Stimulated activated CD4-positive, alpha-beta T cell treated with anti-CD3 and anti-CD28 coated beads, Interleukin-12 subunit alpha, Interleukin-12 subunit beta, amount 100 ng/mL, for 48 hours (primary cell): Measurements from ENCODE around the gene STYK1.
"Not testable (repeated sequence)": the region's sequence is repeated elsewhere in the genome, so short reads cannot be mapped to it uniquely, and the experiment has no call there.

ENCODE experiments used
- DNase-seq, 3 donors: peaks; one replicate each; pipeline ENCODE4 v3.0.0-alpha.2; 2020; ENCODE audit warnings: low read depth in 2 of 3, low spot score in 1 of 3

STYK1 gene

DNA sequence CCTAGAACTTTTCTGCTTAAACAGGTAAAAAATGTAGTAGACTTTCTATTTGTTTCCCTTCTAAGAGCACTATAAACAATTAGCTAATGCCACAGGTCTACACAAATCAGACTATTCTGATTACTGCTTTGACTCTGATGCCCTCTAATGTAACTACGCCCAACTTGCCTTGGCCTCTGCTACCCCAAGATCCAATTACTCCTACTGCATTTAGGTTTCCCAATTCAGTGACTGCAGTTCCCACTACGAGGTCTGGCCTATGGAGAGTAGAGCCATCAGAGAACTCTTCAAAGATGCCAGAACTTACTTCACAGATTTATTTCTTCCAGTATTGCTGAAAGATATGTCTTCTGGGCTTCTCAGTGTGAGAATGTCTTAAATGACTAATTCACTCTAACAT, 15.3 kb upstream of the STYK1 start:
- DNase-seq: no peak

DNA sequence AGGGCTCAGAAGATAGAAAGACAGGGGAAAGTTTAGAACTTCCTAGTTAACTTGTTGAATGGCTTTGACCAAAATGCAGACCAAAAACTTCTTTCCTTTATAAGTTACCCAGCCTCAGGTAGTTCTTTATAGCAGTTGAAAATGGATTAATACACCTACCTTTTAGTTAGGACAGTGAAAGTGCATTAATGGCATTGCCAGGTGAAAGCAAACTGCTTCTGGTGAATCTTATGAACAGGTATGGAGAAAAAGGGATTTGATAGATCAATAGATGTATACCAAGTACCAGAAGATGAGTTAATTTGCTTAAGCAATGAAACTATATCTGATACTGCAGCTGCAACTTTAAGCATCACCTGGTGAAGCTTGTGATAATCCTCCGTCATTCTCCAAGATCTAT, 14.2 kb upstream of the STYK1 start:
- no peak for DNase-seq

DNA sequence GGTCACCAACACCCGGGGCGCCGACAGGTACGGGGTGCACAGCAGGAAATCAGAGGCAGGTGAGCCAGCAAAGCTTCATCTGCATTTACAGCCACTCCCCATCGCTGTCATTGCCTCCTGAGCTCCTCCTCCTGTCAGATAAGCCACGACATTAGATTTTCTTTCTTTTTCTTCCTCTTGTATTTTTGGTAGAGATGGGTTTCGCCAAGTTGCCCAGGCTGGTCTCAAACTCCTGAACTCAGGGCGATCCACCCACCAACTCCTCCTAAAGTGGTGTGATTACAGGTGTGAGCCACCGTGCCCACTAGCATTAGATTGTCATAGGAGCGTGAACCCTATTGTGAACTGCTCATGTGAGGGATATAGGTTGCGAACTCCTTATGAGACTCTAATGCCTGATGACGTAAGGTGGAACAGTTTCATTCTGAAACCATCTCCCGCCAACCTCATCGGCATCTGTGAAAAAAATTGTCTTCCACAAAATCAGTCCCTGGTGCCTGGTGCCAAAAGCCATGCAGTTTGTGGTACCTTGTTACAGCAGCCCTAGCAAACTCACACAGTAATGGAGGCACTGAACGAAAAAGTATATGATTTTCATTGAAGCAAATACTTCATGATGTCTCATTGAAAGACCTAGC, 1.5 kb downstream of the STYK1 start:
- no peak for DNase-seq

DNA sequence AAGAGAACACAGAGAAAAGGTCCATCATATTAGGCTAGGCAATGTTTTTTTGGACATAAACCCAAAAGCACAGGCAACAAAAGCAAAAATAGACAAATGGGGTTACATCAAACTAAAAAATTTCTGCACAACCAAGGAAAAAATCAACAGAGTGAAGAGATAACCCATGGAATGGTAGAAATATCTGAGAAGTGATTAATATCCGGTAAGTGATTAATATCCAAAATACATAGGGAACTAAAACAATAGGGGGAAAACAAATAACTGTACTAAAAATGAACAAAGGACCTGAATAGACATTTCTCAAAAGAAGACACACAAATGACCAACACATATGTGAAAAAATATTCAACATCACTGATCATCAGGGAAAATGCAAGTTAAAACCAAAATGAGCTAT, 4.3 kb downstream of the STYK1 start:
- DNase-seq: no peak

DNA sequence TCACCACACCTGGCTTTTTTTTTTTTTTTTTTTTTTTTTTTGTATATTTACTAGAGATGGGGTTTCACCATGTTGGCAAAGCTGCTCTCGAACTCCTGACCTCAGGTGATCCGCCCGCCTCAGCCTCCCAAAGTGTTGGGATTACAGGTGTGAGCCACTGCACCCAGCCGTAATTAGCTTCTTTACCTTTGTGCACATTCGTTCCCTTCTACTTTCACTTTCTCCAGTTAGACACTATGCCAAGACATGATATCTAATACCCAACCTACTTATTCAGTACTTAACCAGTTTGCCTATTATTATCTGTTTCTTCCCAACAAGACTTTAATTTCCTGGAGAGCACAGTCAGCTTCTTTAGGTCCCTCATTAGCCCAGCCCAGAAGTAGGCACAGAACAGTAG, 5.3 kb downstream of the STYK1 start:
- DNase-seq: no peak

DNA sequence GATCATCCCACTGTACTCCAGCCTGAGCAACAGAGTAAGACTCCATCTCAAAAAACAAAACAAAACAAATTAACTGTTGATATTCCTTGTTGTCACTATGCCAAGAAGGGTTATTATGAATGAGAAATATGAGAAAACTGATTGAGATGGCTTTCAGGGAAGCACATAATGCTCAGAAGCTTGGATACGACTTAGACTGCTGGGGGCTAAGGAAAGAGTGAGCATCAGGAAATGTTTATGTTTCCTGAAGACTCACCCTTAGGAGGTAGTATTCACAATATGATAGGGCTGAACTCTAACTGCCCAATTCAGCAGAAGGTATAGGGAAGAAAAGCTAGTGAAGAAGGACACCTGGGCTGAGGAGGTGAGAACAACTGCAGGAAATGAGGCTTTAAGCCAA, 6.3 kb downstream of the STYK1 start:
- DNase-seq: no peak

DNA sequence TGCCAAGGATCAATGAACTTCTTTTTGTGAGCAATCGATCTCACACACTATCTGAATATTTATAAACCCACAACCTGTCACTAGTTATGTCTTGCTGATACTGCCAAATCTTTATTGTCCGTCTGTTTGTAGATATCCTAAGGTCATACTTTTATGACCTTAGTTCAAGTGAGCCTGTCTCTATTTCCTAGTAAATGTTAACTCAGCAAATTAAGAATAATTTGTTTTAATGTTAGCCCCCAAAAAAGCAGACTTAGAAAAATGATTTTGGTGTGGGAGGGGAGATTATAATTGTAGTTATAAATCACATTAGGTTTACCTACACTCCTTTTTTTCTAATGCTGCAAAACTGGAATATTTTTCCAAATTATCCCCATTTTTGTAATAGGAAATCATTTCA, 9.4 kb downstream of the STYK1 start:
- DNase-seq: no peak

DNA sequence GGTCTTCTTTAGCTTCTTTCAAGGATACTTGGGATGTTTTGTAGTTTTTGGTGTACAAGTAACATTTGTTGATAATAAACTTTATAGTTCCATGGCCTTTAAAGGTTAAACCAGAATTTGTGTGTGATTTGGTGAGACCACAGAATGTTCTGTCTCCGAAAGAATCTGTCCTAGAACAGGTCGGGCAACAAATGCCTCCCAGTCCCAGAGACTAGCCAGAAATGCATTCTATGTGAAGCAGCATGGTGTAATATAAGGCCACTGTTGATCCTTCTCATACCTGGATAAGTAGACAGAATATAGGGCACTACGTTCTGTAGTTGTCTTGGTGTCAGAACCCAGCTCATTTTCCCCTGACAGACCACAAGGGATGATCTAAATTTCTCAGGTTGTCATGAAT, 10.0 kb downstream of the STYK1 start:
- no peak for DNase-seq

DNA sequence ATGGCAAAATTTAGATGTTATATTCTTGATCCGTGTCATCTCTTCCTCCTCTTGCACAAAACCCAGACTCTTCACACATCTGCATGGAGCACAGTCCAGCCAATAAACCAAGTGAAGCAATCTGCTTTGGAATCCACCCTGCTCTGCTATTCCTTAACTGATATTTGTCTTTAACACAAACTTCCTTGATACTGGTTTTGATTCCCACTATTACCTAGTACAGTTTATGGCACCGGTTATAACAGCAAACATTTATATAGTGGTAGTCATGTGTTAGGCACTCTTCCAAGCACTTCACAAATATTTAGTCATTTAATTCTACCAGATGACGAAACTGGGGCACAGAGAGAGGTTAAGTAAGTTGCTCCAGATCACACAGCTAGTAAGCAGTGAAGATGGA, 12.5 kb downstream of the STYK1 start:
- no peak for DNase-seq

DNA sequence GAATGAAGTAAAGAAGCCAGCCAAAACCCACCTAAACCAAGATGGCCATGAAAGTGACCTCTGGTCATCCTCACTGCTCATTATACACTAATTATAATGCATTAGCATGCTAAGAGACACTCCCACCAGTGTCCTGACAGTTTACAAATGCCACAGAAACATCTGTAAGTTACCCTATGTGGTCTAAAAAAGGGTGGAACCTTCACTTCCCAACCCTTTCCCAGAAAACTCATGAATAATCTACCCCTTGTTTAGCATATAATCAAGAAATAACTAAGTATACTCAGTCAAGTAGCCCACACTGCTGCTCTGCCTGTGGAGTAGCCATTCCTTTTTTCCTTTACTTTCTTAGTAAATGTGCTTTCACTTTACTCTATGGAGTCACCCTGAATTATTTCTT, 19.8 kb downstream of the STYK1 start:
- no peak for DNase-seq

DNA sequence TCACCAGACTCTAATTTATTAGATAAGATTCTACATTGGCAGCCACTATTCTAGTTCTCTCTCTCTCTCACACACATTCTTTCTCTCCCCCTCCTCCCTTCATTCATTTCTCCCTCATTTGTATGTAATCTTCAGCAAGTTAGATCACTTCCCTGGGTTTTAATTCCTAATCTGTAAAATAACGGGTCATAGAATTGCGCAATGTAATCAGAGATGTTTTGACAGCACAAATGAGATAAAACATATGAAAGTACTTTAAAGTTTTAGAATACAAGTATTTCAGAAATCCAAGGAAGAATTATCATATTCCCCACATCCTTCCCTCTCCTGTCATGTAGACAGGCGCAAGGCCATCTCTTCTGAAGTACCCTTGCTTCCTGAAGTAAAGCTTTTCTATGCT, 21.7 kb downstream of the STYK1 start:
- DNase-seq: no peak

DNA sequence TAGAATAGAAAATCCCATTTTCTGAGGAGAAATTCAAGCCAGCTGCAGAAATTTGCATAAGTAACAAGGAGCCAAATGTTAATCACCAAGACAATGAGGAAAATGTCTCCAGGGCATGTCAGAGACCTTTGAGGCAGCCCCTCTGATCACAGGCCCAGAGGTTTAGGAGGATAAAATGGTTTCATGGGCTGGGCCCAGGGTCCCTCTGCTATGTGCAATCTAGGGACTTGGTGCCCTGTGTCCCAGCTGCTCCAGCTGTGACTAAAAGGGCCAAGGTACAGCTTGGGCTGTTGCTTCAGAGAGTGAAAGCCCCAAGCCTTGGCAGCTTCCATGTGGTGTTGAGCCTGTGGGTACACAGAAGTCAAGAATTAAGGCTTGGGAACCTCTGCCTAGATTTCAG, 27.3 kb downstream of the STYK1 start:
- not testable (repeated sequence) for DNase-seq

DNA sequence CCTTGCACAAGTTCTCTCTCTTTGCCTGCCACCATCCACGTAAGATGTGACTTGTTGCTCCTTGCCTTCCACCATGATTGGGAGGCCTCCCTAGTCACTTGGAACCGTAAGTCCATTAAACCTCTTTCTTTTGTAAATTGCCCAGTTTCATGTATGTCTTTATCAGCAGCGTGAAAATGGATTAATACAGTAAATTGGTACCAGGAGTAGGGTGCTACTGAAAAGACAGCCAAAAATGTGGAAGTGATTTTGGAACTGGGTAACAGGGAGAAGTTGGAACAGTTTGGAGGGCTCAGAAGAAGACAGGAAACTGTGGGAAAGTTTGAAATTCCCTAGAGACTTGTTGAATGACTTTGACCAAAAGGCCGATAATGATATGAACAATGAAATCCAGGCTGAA, 27.9 kb downstream of the STYK1 start:
- DNase-seq: no peak

DNA sequence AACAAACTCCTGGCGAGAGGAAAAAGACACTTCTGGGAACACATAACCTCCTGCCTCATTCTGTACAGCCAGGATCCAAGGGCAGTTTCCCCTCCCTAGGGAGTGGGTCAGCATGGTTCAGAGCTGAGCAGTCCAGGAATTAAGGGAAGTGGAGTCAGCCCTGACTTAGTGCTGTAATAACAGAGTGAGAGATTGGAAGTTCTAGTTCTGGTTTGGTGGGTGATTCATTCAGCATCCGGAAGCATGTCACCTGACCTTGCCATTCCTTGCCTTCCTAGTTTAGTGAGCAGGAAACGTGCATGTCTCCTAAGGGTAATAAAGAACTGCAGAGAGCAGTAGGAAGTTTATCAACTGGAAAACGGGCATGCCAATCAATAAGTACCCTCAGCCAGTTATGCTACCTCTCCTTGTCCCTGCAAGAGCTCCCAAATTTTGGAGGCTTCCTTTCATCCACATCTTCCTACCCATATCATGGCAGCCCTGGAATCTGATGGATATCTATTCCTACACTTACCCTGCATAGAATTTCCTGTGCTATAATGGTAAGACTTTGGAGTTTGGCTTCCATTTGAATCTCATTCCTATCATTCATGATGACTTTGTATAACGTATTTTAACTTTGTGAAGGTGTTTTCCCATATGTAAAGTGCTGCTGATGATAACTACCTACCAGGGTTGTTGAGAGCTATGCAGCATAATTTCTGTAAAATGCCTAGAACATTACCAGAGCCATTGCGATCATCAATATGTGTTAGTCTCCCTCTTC, 31.9 kb downstream of the STYK1 start:
- no peak for DNase-seq

DNA sequence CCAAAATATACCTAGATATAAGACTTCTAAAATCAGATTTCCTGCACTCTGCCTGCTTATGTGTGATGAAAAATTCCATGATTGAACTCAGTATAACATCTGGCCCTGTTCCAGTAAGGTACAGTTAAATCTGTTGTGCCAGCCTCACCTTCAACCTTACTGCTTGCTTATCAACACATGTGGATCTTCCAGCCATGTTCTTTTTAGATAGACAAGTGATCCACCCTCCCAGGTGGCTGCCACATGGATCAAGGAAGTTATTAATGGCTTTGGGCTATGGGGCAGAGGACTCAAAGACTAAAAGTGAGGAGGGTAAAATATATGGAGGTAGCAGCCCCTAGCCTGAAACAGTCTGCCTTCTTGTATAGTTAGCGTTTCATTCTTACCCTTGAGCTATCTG, 35.1 kb downstream of the STYK1 start:
- no peak for DNase-seq

DNA sequence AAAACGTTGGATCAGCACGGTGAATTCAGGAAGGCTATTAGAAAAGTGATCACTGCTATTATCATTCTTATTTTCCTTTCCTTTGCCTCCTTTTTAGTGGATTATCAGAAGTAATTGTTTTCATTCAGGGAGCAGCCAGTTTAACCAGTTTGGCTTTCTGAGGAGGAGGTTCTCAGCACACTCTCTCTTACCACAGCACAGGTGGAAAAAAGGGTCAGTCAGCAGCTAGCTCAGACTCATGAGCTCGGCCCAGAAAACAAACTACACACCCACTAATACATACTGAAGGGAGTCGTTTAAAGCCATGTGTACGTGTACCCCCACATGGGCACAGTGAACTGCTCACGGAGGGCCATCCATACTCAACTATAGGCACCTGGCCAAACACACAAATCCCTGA, 37.2 kb downstream of the STYK1 start:
- DNase-seq: no peak

DNA sequence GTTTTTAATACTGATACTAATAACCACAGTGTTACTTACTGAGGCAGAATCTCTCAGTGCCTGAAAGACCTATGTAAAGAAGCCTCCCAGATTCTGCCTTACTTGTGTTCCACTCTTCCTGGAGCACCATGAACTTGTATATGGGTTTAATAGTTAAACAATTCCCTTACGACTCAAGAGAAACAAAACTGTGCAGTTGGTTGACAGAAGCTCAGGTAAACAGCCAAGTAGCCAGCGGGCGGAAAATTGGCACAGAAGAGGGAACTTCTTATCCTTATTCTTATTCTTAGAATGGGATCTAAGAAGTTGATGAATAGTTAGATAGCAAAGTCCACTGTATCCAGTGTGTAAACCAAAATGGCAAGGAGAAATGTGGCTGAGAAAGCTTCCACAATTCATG, 37.7 kb downstream of the STYK1 start:
- no peak for DNase-seq

DNA sequence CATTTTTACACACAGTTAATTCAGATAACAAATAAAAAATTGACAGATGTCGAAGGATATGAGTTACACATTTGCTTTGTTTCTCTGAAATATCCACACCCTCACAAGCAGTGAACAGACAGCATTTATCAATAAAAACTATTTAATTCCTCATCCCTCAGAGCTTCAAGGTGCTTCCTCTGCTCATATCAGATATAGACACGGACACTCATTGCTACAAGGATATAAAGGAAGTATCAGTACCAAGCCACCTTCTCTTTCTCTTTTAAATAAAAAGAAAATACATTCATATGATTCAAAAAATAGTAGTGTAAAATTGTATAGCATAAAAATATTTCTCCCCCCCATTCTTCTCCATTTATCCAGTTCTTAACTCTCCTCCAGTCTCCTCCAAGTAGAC, 38.5 kb downstream of the STYK1 start:
- DNase-seq: no peak

DNA sequence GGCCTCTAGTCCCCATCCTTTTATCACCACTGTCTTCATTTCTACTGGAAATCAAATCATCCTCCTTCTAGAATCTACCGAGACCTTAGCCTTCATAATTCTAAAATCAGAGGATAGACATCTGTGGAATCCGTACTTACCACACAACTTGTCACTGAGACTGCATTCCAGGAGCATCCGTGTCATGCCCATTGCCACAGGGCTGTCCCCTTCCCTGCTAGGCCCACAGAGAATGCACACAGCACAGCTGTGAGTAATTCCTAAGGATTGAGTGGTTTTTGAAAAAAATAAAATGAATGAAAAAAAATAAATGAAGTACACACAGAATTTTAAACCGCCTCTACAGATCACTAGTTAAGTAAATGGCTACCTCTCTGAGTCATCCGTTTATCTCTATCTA, 39.4 kb downstream of the STYK1 start:
- DNase-seq: no peak

DNA sequence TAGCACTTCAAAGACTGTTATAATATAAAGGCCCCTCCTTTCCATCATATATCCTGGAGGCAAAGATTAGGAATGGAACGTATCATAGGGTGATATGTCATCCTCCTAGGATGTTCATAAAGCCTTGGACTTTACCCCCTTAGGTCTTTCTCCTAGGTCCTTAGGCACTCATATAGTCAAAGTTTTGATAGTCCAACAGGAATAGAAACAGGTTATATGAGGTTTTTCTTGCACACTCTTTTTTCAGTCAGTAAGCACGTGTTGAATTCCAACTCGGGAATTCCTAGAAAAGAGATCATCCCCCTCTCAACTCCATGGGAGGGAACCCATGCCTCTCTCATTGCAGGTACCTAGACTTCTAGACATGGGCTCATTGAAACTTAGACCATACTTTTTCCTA, 40.3 kb downstream of the STYK1 start:
- no peak for DNase-seq

DNA sequence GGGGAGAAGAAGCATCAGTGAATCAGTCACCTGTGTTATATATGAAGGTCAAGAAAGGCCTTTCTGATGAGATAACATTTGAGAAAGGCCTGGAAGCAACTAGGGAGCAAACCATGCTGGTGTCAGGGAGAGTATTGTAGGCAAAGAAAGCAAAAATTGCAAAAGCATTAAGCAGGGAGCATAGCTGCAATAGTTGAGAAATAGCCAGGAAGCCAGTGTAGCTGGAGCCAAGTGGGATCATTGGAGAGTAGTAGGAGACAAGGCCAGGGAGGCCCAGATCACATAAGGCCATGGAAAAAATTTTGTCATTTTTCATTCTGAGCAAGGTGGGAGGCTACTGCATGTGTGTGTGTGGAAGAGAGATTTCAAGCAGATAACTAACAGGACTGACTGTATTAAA, 41.6 kb downstream of the STYK1 start:
- no peak for DNase-seq

DNA sequence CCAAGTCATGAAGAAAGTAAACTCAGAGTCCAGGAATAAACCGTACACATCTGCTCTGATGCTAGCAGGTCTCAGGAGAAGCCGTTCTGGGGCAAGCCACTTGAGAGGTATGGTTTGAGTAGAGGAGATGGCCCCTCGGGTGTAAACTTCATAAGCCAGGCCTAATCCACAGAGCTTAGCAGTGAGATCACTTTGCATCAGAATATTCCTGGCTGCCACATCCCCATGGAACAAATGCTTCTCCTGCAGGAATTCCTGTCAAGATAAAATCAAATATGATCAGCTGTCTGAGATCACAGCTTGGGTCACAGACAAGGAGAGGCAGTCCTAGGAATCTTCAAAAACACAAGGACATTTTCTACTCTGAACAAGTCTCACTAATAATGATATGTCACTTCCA, 49.2 kb downstream of the STYK1 start:
- no peak for DNase-seq

DNA sequence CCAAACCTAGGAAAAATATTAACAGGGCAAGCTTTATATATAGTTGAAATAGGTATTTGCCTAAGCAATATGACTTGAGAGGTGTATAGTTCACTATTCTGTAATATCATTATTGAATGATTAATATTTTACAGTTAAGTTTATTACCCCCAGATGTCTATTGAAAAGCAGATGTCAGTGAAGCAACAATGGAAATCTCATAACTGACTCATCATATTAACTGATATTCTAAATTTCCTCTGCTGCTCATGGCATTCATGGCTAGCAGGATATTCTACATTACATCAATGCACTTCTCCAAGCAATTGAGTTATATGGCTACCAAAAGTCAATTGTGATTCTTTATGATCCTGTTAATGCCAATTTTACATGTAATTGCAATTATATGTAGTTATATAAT, 50.7 kb downstream of the STYK1 start:
- DNase-seq: no peak
